Measurements from ENCODE around the gene LRRC1. TPM values are rescaled to one million over a fixed set of nuclear protein-coding genes. Genes with fewer than 3 reads are reported as not detected.

The LRRC1 gene
- polyA plus RNA-seq, 1 donor (not counting 4 experiments of a cell fraction or from before 2014, with no cell fraction given), result 19.7 TPM

- H3K36me3 ChIP-seq (ENCODE audit: control insufficient read depth in 2 of 2, extremely low read depth in 1 of 2, insufficient read depth in 2 of 2, low read length in 2 of 2), result no peaks in the 10 kb centered on the region
- dilution Hi-C loops (cut with MboI; ENCODE audit: extremely low pct_ligation_motif_present, low sequenced_read_pairs), result no loop called here
- no peak overlapping the region for H3K4me3 ChIP-seq (ENCODE audit: control insufficient read depth in 2 of 3, extremely low read depth in 1 of 3, insufficient read depth in 2 of 3, low read depth in 1 of 3, low read length in 3 of 3)
- no peaks in the 10 kb centered on the region for H4K20me1 ChIP-seq (ENCODE audit: control insufficient read depth, extremely low read depth, insufficient read depth, low read length)
- TF ChIP-seq CTCF (optimal IDR thresholded peaks at IDR 0.05 in 1 of 3, IDR thresholded peaks at IDR 0.05 in 1 of 3, conservative IDR thresholded peaks at IDR 0.05 in 1 of 3; ENCODE audit: extremely low read depth in 1 of 3, insufficient read depth in 2 of 3, low read length in 3 of 3) (no peak), EZH2 (IDR thresholded peaks at IDR 0.05; ENCODE audit: low read length) (no peak)
- H3K27ac ChIP-seq (ENCODE audit: control insufficient read depth, insufficient read depth, low read length), result no peak overlapping the region
- no peak for FAIRE-seq
- H3K4me1 ChIP-seq (ENCODE audit: control insufficient read depth, extremely low read depth, insufficient read depth, low read length), result no peaks in the 10 kb centered on the region
- DNase-seq (ENCODE audit: low read depth, low spot score), result no peak
- H3K9me3 ChIP-seq (ENCODE audit: control insufficient read depth, low read depth, low read length), result no peaks in the 10 kb centered on the region
- H3K4me2 ChIP-seq (ENCODE audit: control insufficient read depth, extremely low read depth, insufficient read depth, low read depth, low read length), result no peak overlapping the region
- no peak overlapping the region for H2AFZ ChIP-seq (ENCODE audit: control insufficient read depth, low read length)
- H3K9me1 ChIP-seq (ENCODE audit: control insufficient read depth, extremely low read depth, insufficient read depth, low read length), result no peaks in the 10 kb centered on the region
- H3K27me3 ChIP-seq (ENCODE audit: control insufficient read depth, extremely low read depth, insufficient read depth, low read length), result no peaks in the 10 kb centered on the region
- peaks cover 30% of the 10 kb centered on the region for H3K79me2 ChIP-seq (ENCODE audit: control insufficient read depth, insufficient read depth, low read length)
- no peak overlapping the region for H3K9ac ChIP-seq (ENCODE audit: control insufficient read depth, extremely low read depth, insufficient read depth, low read length)
Observed at GRCh38 chr6:53877151-53877550, 82.3 kb downstream of the LRRC1 start.

- Histone ChIP-seq H4K20me1 (ENCODE audit: control insufficient read depth, extremely low read depth, insufficient read depth, low read length) (no peaks in the 10 kb centered on the region), H3K4me1 (ENCODE audit: control insufficient read depth, extremely low read depth, insufficient read depth, low read length) (no peaks in the 10 kb centered on the region), H3K27ac (ENCODE audit: control insufficient read depth, insufficient read depth, low read length) (no peak overlapping the region), H3K79me2 (ENCODE audit: control insufficient read depth, insufficient read depth, low read length) (peaks cover 17% of the 10 kb centered on the region), H3K9me1 (ENCODE audit: control insufficient read depth, extremely low read depth, insufficient read depth, low read length) (no peaks in the 10 kb centered on the region), H3K9me3 (ENCODE audit: control insufficient read depth, low read depth, low read length) (no peaks in the 10 kb centered on the region), H3K27me3 (ENCODE audit: control insufficient read depth, extremely low read depth, insufficient read depth, low read length) (no peaks in the 10 kb centered on the region), H2AFZ (ENCODE audit: control insufficient read depth, low read length) (no peak overlapping the region), H3K4me2 (ENCODE audit: control insufficient read depth, extremely low read depth, insufficient read depth, low read depth, low read length) (no peak overlapping the region), H3K36me3 (ENCODE audit: control insufficient read depth in 2 of 2, extremely low read depth in 1 of 2, insufficient read depth in 2 of 2, low read length in 2 of 2) (no peaks in the 10 kb centered on the region), H3K4me3 (ENCODE audit: control insufficient read depth in 2 of 3, extremely low read depth in 1 of 3, insufficient read depth in 2 of 3, low read depth in 1 of 3, low read length in 3 of 3) (no peak overlapping the region), H3K9ac (ENCODE audit: control insufficient read depth, extremely low read depth, insufficient read depth, low read length) (no peak overlapping the region)
- dilution Hi-C loops (cut with MboI; ENCODE audit: extremely low pct_ligation_motif_present, low sequenced_read_pairs), result no loop called here
- no peak for FAIRE-seq
- no peak for TF ChIP-seq CTCF (optimal IDR thresholded peaks at IDR 0.05 in 1 of 3, IDR thresholded peaks at IDR 0.05 in 1 of 3, conservative IDR thresholded peaks at IDR 0.05 in 1 of 3; ENCODE audit: extremely low read depth in 1 of 3, insufficient read depth in 2 of 3, low read length in 3 of 3)
- no peak for DNase-seq (ENCODE audit: low read depth, low spot score)
Observed at GRCh38 chr6:53878808-53879207, 84.0 kb downstream of the LRRC1 start.

All from keratinocyte (primary cell).